IMR-90 (cell line): ENCODE results near the gene IFNLR1. TPM values are rescaled to one million over a fixed set of nuclear protein-coding genes. Genes with fewer than 3 reads are reported as not detected.

Experiments used
- ATAC-seq: fragments of 200-7000 bp; cut with Tn5 transposase; 2 replicates; pipeline ENCODE4 v1.9.1; 2020; ENCODE audit warnings: low read depth, mild to moderate bottlenecking, moderate library complexity
- BruUV-seq: library from RNA; stranded (reverse); fragments of 400-500 nt; replicated peaks from 2 replicates; lab custom pipeline; 2021; lab: Mats Ljungman, UMichigan
- CTCF ChIA-PET: fragments of 300-600 bp; formaldehyde crosslinking; extraction: SDS; loops from one replicate; lab custom pipeline; 2021; ENCODE audit warnings: antibody characterized with exemption; lab: Yijun Ruan, JAX
- POLR2A ChIA-PET: fragments of 300-600 bp; sonication (Branson Sonifier 250); formaldehyde crosslinking; loops from one replicate; lab custom pipeline; 2022; ENCODE audit warnings: antibody characterized with exemption; ENCODE audit not compliant: unreplicated experiment; lab: Charles Lee
- DNase-seq: peaks from one replicate; pipeline ENCODE4 v3.0.0; 2013
- H2AFZ ChIP-seq: replicated peaks from 2 replicates; pipeline ENCODE3; 2013; ENCODE audit warnings: low read length, mild to moderate bottlenecking; ENCODE audit not compliant: poor library complexity
- H2AK5ac ChIP-seq: 2 replicates; pipeline ENCODE4 v1.6.1; 2013; ENCODE audit warnings: low read depth, low read length, inconsistent platforms
- H2AK9ac ChIP-seq: replicated peaks from 2 replicates; pipeline ENCODE3; 2013; ENCODE audit warnings: mild to moderate bottlenecking, low read depth, low read length, moderate library complexity; ENCODE audit not compliant: poor library complexity
- H2BK120ac ChIP-seq: 2 replicates; pipeline ENCODE4 v1.6.1; 2013; ENCODE audit warnings: low read depth, low read length, inconsistent platforms
- H2BK15ac ChIP-seq: 3 replicates; pipeline ENCODE4 v1.6.1; 2013; ENCODE audit warnings: low read depth, low read length, inconsistent platforms
- H2BK20ac ChIP-seq: 2 replicates; pipeline ENCODE4 v1.6.1; 2013; ENCODE audit warnings: low read depth, mild to moderate bottlenecking, inconsistent platforms, low read length, moderate library complexity
- H2BK5ac ChIP-seq: 2 replicates; pipeline ENCODE4 v1.6.1; 2013; ENCODE audit warnings: mild to moderate bottlenecking, low read depth, low read length, inconsistent platforms; ENCODE audit not compliant: poor library complexity, severe bottlenecking
- H3K14ac ChIP-seq: replicated peaks from 2 replicates; pipeline ENCODE4 v1.6.1; 2013; ENCODE audit warnings: low read depth, low read length, inconsistent platforms
- H3K18ac ChIP-seq: 2 replicates; pipeline ENCODE4 v1.6.1; 2013; ENCODE audit warnings: low read depth, low read length, control low read depth
- H3K23ac ChIP-seq: 2 replicates; pipeline ENCODE4 v1.6.1; 2013; ENCODE audit warnings: low read depth, low read length, inconsistent platforms
- H3K27ac ChIP-seq: 2 replicates; pipeline ENCODE4 v1.5.1; 2013; ENCODE audit warnings: mild to moderate bottlenecking, control low read depth, low read length; ENCODE audit not compliant: insufficient read depth
- H3K27me3 ChIP-seq: 2 replicates; pipeline ENCODE4 v1.6.1; 2013; ENCODE audit warnings: low read length; ENCODE audit not compliant: control insufficient read depth, insufficient read depth
- H3K36me3 ChIP-seq: 2 replicates; pipeline ENCODE4 v1.6.1; 2013; ENCODE audit warnings: low read length, mixed read lengths; ENCODE audit not compliant: control insufficient read depth, insufficient read depth
- H3K4ac ChIP-seq: 2 replicates; pipeline ENCODE4 v1.6.1; 2013; ENCODE audit warnings: low read depth, low read length, inconsistent platforms
- H3K4me1 ChIP-seq: 2 replicates; pipeline ENCODE4 v1.6.1; 2013; ENCODE audit warnings: low read length, mixed read lengths; ENCODE audit not compliant: control insufficient read depth, insufficient read depth
- H3K4me2 ChIP-seq: 2 replicates; pipeline ENCODE4 v1.6.1; 2013; ENCODE audit warnings: low read depth, mild to moderate bottlenecking, control low read depth, low read length, moderate library complexity
- H3K4me3 ChIP-seq: 2 replicates; pipeline ENCODE4 v1.5.1; 2013; ENCODE audit warnings: low read depth, mild to moderate bottlenecking, control low read depth, low read length, moderate library complexity; ENCODE audit not compliant: insufficient read depth
- H3K56ac ChIP-seq: 2 replicates; pipeline ENCODE4 v1.6.1; 2013; ENCODE audit warnings: low read length, inconsistent platforms; ENCODE audit not compliant: insufficient read depth; ENCODE audit errors: extremely low read depth
- H3K79me1 ChIP-seq, 2 experiments: 2 replicates each; pipeline ENCODE4 v1.6.1; 2013; ENCODE audit warnings: low read length in 2 of 2, inconsistent platforms in 1 of 2, low read depth in 1 of 2
- H3K9ac ChIP-seq: 2 replicates; pipeline ENCODE4 v1.6.1; 2013; ENCODE audit warnings: low read depth, low read length, control low read depth
- H3K9me1 ChIP-seq: 2 replicates; pipeline ENCODE4 v1.6.1; 2013; ENCODE audit warnings: low read length, inconsistent platforms; ENCODE audit not compliant: insufficient read depth
- H3K9me3 ChIP-seq: 2 replicates; pipeline ENCODE4 v1.6.1; 2013; ENCODE audit warnings: low read length; ENCODE audit not compliant: control insufficient read depth, insufficient read depth
- H4K20me1 ChIP-seq: 2 replicates; pipeline ENCODE4 v1.6.1; 2013; ENCODE audit warnings: low read length, inconsistent platforms; ENCODE audit not compliant: insufficient read depth
- H4K5ac ChIP-seq: 2 replicates; pipeline ENCODE4 v1.6.1; 2013; ENCODE audit warnings: mild to moderate bottlenecking, low read depth, low read length, control low read depth
- H4K8ac ChIP-seq, 2 experiments: 2 replicates each; pipeline ENCODE4 v1.6.1; 2013; ENCODE audit warnings: low read depth in 2 of 2, low read length in 2 of 2, control low read depth in 1 of 2, inconsistent platforms in 1 of 2
- H4K91ac ChIP-seq: 2 replicates; pipeline ENCODE4 v1.6.1; 2013; ENCODE audit warnings: low read depth, low read length, inconsistent platforms; ENCODE audit not compliant: insufficient read depth
- BHLHE40 ChIP-seq: fragments of 150-350 bp; IDR thresholded peaks from 2 replicates; pipeline ENCODE4 v1.6.1; 2016; ENCODE audit warnings: mild to moderate bottlenecking, low read depth, low read length
- CEBPB ChIP-seq: IDR thresholded peaks from 2 replicates; pipeline ENCODE4 v1.6.1; 2012; ENCODE audit warnings: low read depth, low read length, improper control_type of control experiment
- CHD1 ChIP-seq: IDR thresholded peaks from 2 replicates; pipeline ENCODE4 v1.6.1; 2012; ENCODE audit warnings: low read depth, low read length, improper control_type of control experiment
- FOS ChIP-seq: fragments of 150-350 bp; IDR thresholded peaks from 2 replicates; pipeline ENCODE4 v1.6.1; 2016; ENCODE audit warnings: low read depth, low read length
- MAFK ChIP-seq: IDR thresholded peaks from 2 replicates; pipeline ENCODE4 v1.6.1; 2012; ENCODE audit warnings: low read depth, low read length, improper control_type of control experiment
- MAZ ChIP-seq: IDR thresholded peaks from 2 replicates; pipeline ENCODE4 v1.6.1; 2012; ENCODE audit warnings: low read depth, mild to moderate bottlenecking, low read length, improper control_type of control experiment, moderate library complexity, borderline replicate concordance
- MXI1 ChIP-seq: IDR thresholded peaks from 2 replicates; pipeline ENCODE4 v1.6.1; 2012; ENCODE audit warnings: low read depth, mild to moderate bottlenecking, low read length, moderate library complexity, borderline replicate concordance
- NFE2L2 ChIP-seq: fragments of 150-350 bp; IDR thresholded peaks from 2 replicates; pipeline ENCODE4 v1.6.1; 2016; ENCODE audit warnings: low read depth, mild to moderate bottlenecking, low read length
- POLR2A ChIP-seq: IDR thresholded peaks from 2 replicates; pipeline ENCODE4 v1.6.1; 2012; ENCODE audit warnings: mild to moderate bottlenecking, low read depth, low read length
- RAD21 ChIP-seq: IDR thresholded peaks from 2 replicates; pipeline ENCODE4 v1.6.1; 2012; ENCODE audit warnings: low read length, improper control_type of control experiment
- RCOR1 ChIP-seq: IDR thresholded peaks from 2 replicates; pipeline ENCODE4 v1.6.1; 2012; ENCODE audit warnings: mild to moderate bottlenecking, low read length, improper control_type of control experiment; ENCODE audit not compliant: insufficient replicate concordance
- RFX5 ChIP-seq: IDR thresholded peaks from 2 replicates; pipeline ENCODE4 v1.8.0; 2012; ENCODE audit warnings: low read depth, mild to moderate bottlenecking, low read length, moderate library complexity
- SMC3 ChIP-seq: fragments of 150-350 bp; IDR thresholded peaks from 2 replicates; pipeline ENCODE4 v1.6.1; 2016; ENCODE audit warnings: low read depth, mild to moderate bottlenecking, antibody characterized with exemption, low read length, moderate library complexity
- WGBS, 2 experiments: methylation state at CpG; one replicate each; pipeline versions ENCODE4 v1.1.5 to v1.1.7; 2013; ENCODE audit warnings: missing lambda C conversion rate in 2 of 2; ENCODE audit not compliant: insufficient read length in 1 of 2; ENCODE audit errors: extremely low coverage in 2 of 2; 5-methylcytosine and 5-hydroxymethylcytosine counted together
- dilution Hi-C: fragments of 300-500 bp; cut with HindIII; formaldehyde crosslinking; loops from one replicate; pipeline ENCODE4 v1.14.3; 2018; ENCODE audit warnings: low sequenced_read_pairs; ENCODE audit not compliant: unreplicated experiment
- in situ Hi-C: fragments of 300-500 bp; cut with MboI; formaldehyde crosslinking; loops from 3 replicates; pipeline ENCODE4 v1.14.3; 2019; ENCODE audit warnings: low sequenced_read_pairs, inconsistent platforms, mixed read lengths
- intact Hi-C: fragments of 100-400 bp; cut with micrococcal nuclease; formaldehyde crosslinking; loops from 2 replicates; pipeline ENCODE4 v1.10.0; 2022
- polyA plus RNA-seq, 3 experiments: library from polyadenylated mRNA; depleted of rRNA; stranded (reverse); fragments of >200 nt; gene quantifications; 2 replicates each; pipeline ENCODE4 v1.2.3, GENCODE V29; 2012; ENCODE audit warnings: low replicate concordance in 1 of 3
- total RNA-seq: library from RNA; depleted of rRNA; stranded (reverse); fragments of >200 nt; gene quantifications from 2 replicates; pipeline ENCODE4 v1.2.3, GENCODE V29; 2012
- TF ChIP-seq, protein P1 (sequence below): fragments of 150-350 bp; IDR thresholded peaks from 2 replicates; pipeline ENCODE4 v1.6.1; 2016; ENCODE audit warnings: low read depth, mild to moderate bottlenecking, low read length, moderate library complexity, borderline replicate concordance
- TF ChIP-seq, protein P2 (sequence below): fragments of 150-350 bp; IDR thresholded peaks from 2 replicates; pipeline ENCODE4 v1.6.1; 2017; ENCODE audit warnings: mild to moderate bottlenecking, antibody characterized with exemption, low read length, low read depth
- TF ChIP-seq, protein P3 (sequence below): conservative IDR thresholded peaks from 2 replicates; pipeline ENCODE4 v1.5.1; 2012; ENCODE audit warnings: mild to moderate bottlenecking, low read depth, low read length, improper control_type of control experiment

The IFNLR1 gene
- total and polyA plus RNA-seq, 2 of the 4 experiments (the other 2 are of a cell fraction): not detected

DNA sequence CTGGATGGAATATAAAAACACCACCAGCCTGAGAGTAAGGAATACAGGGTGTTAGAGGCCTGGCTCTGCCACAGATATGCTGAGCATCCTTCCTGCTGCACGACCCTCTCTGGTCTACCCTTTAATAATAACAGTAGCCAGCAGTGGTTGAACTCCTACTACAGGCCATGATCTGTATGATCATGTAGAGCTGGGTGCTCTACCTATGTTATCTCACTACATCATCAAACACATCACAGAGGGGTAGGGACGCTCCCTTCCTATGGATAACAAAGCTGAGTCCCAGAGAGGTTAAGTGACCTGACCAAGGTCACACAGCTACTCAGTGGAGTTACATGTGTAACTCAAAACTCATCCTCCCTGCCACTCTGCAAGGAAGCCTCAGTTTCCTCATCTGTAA is 62.1 kb downstream of the IFNLR1 start:
- H2BK5ac ChIP-seq: no peak overlapping the region
- no peak overlapping the region for H3K4ac ChIP-seq
- H4K20me1 ChIP-seq: no peaks in the 10 kb centered on the region
- in situ Hi-C loops: no loop called here
- no peaks in the 10 kb centered on the region for H3K79me1 ChIP-seq
- no peak overlapping the region for H2AFZ ChIP-seq
- H3K14ac ChIP-seq: no peak overlapping the region
- H2BK15ac ChIP-seq: no peak overlapping the region
- no peak overlapping the region for H4K8ac ChIP-seq
- POLR2A ChIA-PET: no interaction called here
- peaks cover under 1% of the 10 kb centered on the region; the same call in 1 of the 2 replicates for H3K4me1 ChIP-seq
- no peak overlapping the region for H3K4me2 ChIP-seq
- no peak overlapping the region for H2BK120ac ChIP-seq
- H3K27me3 ChIP-seq: peaks cover 37% of the 10 kb centered on the region
- dilution Hi-C loops: no loop called here
- H3K27ac ChIP-seq: no peak overlapping the region
- H2AK5ac ChIP-seq: no peak overlapping the region
- TF ChIP-seq RCOR1 (no peak), MAZ (no peak), SMC3 (no peak), NFE2L2 (no peak), CEBPB (no peak), RAD21 (no peak), POLR2A (no peak), MXI1 (no peak), FOS (no peak), RFX5 (no peak), BHLHE40 (no peak), MAFK (no peak), CHD1 (no peak)
- TF ChIP-seq, protein P1, sequence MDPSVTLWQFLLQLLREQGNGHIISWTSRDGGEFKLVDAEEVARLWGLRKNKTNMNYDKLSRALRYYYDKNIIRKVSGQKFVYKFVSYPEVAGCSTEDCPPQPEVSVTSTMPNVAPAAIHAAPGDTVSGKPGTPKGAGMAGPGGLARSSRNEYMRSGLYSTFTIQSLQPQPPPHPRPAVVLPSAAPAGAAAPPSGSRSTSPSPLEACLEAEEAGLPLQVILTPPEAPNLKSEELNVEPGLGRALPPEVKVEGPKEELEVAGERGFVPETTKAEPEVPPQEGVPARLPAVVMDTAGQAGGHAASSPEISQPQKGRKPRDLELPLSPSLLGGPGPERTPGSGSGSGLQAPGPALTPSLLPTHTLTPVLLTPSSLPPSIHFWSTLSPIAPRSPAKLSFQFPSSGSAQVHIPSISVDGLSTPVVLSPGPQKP: no peak
- TF ChIP-seq, protein P2, sequence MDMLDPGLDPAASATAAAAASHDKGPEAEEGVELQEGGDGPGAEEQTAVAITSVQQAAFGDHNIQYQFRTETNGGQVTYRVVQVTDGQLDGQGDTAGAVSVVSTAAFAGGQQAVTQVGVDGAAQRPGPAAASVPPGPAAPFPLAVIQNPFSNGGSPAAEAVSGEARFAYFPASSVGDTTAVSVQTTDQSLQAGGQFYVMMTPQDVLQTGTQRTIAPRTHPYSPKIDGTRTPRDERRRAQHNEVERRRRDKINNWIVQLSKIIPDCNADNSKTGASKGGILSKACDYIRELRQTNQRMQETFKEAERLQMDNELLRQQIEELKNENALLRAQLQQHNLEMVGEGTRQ: no peak
- TF ChIP-seq, protein P3, sequence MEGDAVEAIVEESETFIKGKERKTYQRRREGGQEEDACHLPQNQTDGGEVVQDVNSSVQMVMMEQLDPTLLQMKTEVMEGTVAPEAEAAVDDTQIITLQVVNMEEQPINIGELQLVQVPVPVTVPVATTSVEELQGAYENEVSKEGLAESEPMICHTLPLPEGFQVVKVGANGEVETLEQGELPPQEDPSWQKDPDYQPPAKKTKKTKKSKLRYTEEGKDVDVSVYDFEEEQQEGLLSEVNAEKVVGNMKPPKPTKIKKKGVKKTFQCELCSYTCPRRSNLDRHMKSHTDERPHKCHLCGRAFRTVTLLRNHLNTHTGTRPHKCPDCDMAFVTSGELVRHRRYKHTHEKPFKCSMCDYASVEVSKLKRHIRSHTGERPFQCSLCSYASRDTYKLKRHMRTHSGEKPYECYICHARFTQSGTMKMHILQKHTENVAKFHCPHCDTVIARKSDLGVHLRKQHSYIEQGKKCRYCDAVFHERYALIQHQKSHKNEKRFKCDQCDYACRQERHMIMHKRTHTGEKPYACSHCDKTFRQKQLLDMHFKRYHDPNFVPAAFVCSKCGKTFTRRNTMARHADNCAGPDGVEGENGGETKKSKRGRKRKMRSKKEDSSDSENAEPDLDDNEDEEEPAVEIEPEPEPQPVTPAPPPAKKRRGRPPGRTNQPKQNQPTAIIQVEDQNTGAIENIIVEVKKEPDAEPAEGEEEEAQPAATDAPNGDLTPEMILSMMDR: no peak
- CTCF ChIA-PET: no interaction called here
- ATAC-seq: no peak
- no peak overlapping the region for H4K5ac ChIP-seq
- H3K36me3 ChIP-seq: no peaks in the 10 kb centered on the region
- WGBS, 2 experiments: no CpG with 5 or more reads among the region's 2 CpGs
- no TSS peak for BruUV-seq
- no peak overlapping the region for H3K56ac ChIP-seq
- H3K23ac ChIP-seq: no peak overlapping the region
- no peak overlapping the region for H3K4me3 ChIP-seq
- H3K9me3 ChIP-seq: no peaks in the 10 kb centered on the region; the same call in none of the 2 replicates
- intact Hi-C loops: no loop called here
- H3K9ac ChIP-seq: no peak overlapping the region
- no peak overlapping the region for H2AK9ac ChIP-seq
- no peak overlapping the region for H4K91ac ChIP-seq
- DNase-seq: no peak
- no peak overlapping the region for H3K18ac ChIP-seq
- no peaks in the 10 kb centered on the region for H3K9me1 ChIP-seq
- no peak overlapping the region for H2BK20ac ChIP-seq
